ENCODE measurements around the gene PTPRN2. TPM values are rescaled to one million over a fixed set of nuclear protein-coding genes. Genes with fewer than 3 reads are reported as not detected.
"Not testable (repeated sequence)": the region's sequence is repeated elsewhere in the genome, so short reads cannot be mapped to it uniquely, and the experiment has no call there.

The PTPRN2 gene
- total RNA-seq, 1 experiment from 2014 or later: 3.8 TPM

GRCh38 chr7:157707983-157708918, 879.4 kb downstream of the PTPRN2 start:
- Histone ChIP-seq H3K4me3 (no peak overlapping the region), H3K9me3 (replicated peaks) (no peaks in the 10 kb centered on the region), H3K36me3 (no peaks in the 10 kb centered on the region), H3K27ac (no peak overlapping the region), H3K4me1 (no peaks in the 10 kb centered on the region), H3K27me3 (peaks cover 26% of the 10 kb centered on the region)
- DNase-seq: no peak

GRCh38 chr7:157704365-157704764, 883.3 kb downstream of the PTPRN2 start:
- no peak for DNase-seq
- H3K4me1 ChIP-seq: no peaks in the 10 kb centered on the region
- H3K36me3 ChIP-seq: no peaks in the 10 kb centered on the region
- H3K9me3 ChIP-seq (replicated peaks): no peaks in the 10 kb centered on the region
- no peak overlapping the region for H3K27ac ChIP-seq
- no peak overlapping the region for H3K4me3 ChIP-seq
- peaks cover 34% of the 10 kb centered on the region for H3K27me3 ChIP-seq

GRCh38 chr7:157703534-157704195, 884.0 kb downstream of the PTPRN2 start:
- H3K4me3 ChIP-seq: no peak overlapping the region
- no peaks in the 10 kb centered on the region; the same call in 1 of the 2 replicates for H3K9me3 ChIP-seq (replicated peaks)
- H3K27me3 ChIP-seq: peaks cover 36% of the 10 kb centered on the region
- no peaks in the 10 kb centered on the region for H3K4me1 ChIP-seq
- DNase-seq: no peak
- no peaks in the 10 kb centered on the region for H3K36me3 ChIP-seq
- no peak overlapping the region for H3K27ac ChIP-seq

- no peaks in the 10 kb centered on the region for H3K4me1 ChIP-seq
- DNase-seq: no peak
- peaks cover 33% of the 10 kb centered on the region for H3K27me3 ChIP-seq
- H3K9me3 ChIP-seq (replicated peaks): no peaks in the 10 kb centered on the region; the same call in 1 of the 2 replicates
- H3K4me3 ChIP-seq: no peak overlapping the region
- no peak overlapping the region for H3K27ac ChIP-seq
- no peaks in the 10 kb centered on the region for H3K36me3 ChIP-seq
Measured at GRCh38 chr7:157703131-157703530, 884.5 kb downstream of the PTPRN2 start.

GRCh38 chr7:157702311-157703023, 885.2 kb downstream of the PTPRN2 start:
- Histone ChIP-seq H3K4me3 (no peak overlapping the region), H3K36me3 (no peaks in the 10 kb centered on the region), H3K27ac (no peak overlapping the region), H3K9me3 (replicated peaks) (no peaks in the 10 kb centered on the region; the same call in 1 of the 2 replicates), H3K27me3 (peaks cover 29% of the 10 kb centered on the region), H3K4me1 (no peaks in the 10 kb centered on the region)
- no peak for DNase-seq

- H3K27me3 ChIP-seq: peaks cover 29% of the 10 kb centered on the region
- not testable (repeated sequence) for H3K4me3 ChIP-seq; DNase-seq; H3K36me3 ChIP-seq; H3K27ac ChIP-seq; H3K4me1 ChIP-seq; H3K9me3 ChIP-seq (replicated peaks)
Measured at GRCh38 chr7:157701395-157702180, 886.0 kb downstream of the PTPRN2 start.

GRCh38 chr7:157700231-157701005, 887.2 kb downstream of the PTPRN2 start:
- no peak for DNase-seq
- no peak overlapping the region for H3K27ac ChIP-seq
- no peaks in the 10 kb centered on the region for H3K36me3 ChIP-seq
- no peaks in the 10 kb centered on the region for H3K4me1 ChIP-seq
- H3K27me3 ChIP-seq: peaks cover 29% of the 10 kb centered on the region
- H3K4me3 ChIP-seq: no peak overlapping the region
- H3K9me3 ChIP-seq (replicated peaks): no peaks in the 10 kb centered on the region; the same call in 1 of the 2 replicates

GRCh38 chr7:157699357-157700013, 888.1 kb downstream of the PTPRN2 start:
- H3K27ac ChIP-seq: no peak overlapping the region
- no peak for DNase-seq
- H3K27me3 ChIP-seq: peaks cover 22% of the 10 kb centered on the region
- no peaks in the 10 kb centered on the region for H3K36me3 ChIP-seq
- no peak overlapping the region for H3K4me3 ChIP-seq
- H3K9me3 ChIP-seq (replicated peaks): no peaks in the 10 kb centered on the region; the same call in 1 of the 2 replicates
- H3K4me1 ChIP-seq: no peaks in the 10 kb centered on the region

GRCh38 chr7:157697287-157697686, 890.3 kb downstream of the PTPRN2 start:
- not testable (repeated sequence) for H3K27ac ChIP-seq; H3K4me1 ChIP-seq; H3K9me3 ChIP-seq (replicated peaks); H3K4me3 ChIP-seq; DNase-seq; H3K36me3 ChIP-seq
- peaks cover 15% of the 10 kb centered on the region for H3K27me3 ChIP-seq

- not testable (repeated sequence) for H3K27ac ChIP-seq; H3K4me3 ChIP-seq; H3K36me3 ChIP-seq; H3K9me3 ChIP-seq (replicated peaks); H3K27me3 ChIP-seq; DNase-seq; H3K4me1 ChIP-seq
Measured at GRCh38 chr7:157695609-157696008, 892.0 kb downstream of the PTPRN2 start.

- H3K4me1 ChIP-seq: no peaks in the 10 kb centered on the region
- H3K36me3 ChIP-seq: no peaks in the 10 kb centered on the region
- H3K27ac ChIP-seq: no peak overlapping the region
- H3K4me3 ChIP-seq: no peak overlapping the region
- DNase-seq: no peak
- 0 out of 2 replicates have a peak, but pooled peaks cover 8% of the 10 kb centered on the region for H3K27me3 ChIP-seq
- no peaks in the 10 kb centered on the region; the same call in 1 of the 2 replicates for H3K9me3 ChIP-seq (replicated peaks)
Measured at GRCh38 chr7:157694376-157694665, 893.3 kb downstream of the PTPRN2 start.

GRCh38 chr7:157693521-157694375, 893.9 kb downstream of the PTPRN2 start:
- no peak for DNase-seq
- 0 out of 2 replicates have a peak, but pooled peaks cover 3% of the 10 kb centered on the region for H3K27me3 ChIP-seq
- H3K9me3 ChIP-seq (replicated peaks): no peaks in the 10 kb centered on the region; the same call in 1 of the 2 replicates
- no peaks in the 10 kb centered on the region for H3K4me1 ChIP-seq
- no peak overlapping the region for H3K27ac ChIP-seq
- H3K36me3 ChIP-seq: no peaks in the 10 kb centered on the region
- no peak overlapping the region for H3K4me3 ChIP-seq
